ENCODE measurements around the gene SEC63.

SEC63 gene

GRCh38 chr6:107819217-107819616, 138.8 kb downstream of the SEC63 start:
- no peak for DNase-seq (ENCODE audit: low spot score)

- no peak for DNase-seq (ENCODE audit: low spot score)
Measured at GRCh38 chr6:107818272-107818671, 139.7 kb downstream of the SEC63 start.

- no peak for DNase-seq (ENCODE audit: low spot score)
Measured at GRCh38 chr6:107817784-107818183, 140.2 kb downstream of the SEC63 start.

All from SW480 (cell line).